Panc1 (cell line): ENCODE data around the gene GLI1.

Experiments
- POLR2AphosphoS5 ChIP-seq: IDR thresholded peaks from 2 replicates; pipeline ENCODE4 v1.6.1; 2012; ENCODE audit warnings: mild to moderate bottlenecking, low read depth, low read length, moderate library complexity
- TF ChIP-seq, protein P1 (sequence below): fragments of 450-650 bp; IDR thresholded peaks from 2 replicates; pipeline ENCODE4 v1.5.1; 2017; ENCODE audit warnings: mild to moderate bottlenecking

- TF ChIP-seq, protein P1, sequence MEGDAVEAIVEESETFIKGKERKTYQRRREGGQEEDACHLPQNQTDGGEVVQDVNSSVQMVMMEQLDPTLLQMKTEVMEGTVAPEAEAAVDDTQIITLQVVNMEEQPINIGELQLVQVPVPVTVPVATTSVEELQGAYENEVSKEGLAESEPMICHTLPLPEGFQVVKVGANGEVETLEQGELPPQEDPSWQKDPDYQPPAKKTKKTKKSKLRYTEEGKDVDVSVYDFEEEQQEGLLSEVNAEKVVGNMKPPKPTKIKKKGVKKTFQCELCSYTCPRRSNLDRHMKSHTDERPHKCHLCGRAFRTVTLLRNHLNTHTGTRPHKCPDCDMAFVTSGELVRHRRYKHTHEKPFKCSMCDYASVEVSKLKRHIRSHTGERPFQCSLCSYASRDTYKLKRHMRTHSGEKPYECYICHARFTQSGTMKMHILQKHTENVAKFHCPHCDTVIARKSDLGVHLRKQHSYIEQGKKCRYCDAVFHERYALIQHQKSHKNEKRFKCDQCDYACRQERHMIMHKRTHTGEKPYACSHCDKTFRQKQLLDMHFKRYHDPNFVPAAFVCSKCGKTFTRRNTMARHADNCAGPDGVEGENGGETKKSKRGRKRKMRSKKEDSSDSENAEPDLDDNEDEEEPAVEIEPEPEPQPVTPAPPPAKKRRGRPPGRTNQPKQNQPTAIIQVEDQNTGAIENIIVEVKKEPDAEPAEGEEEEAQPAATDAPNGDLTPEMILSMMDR = no peak
- no peak for TF ChIP-seq POLR2AphosphoS5
Observed at GRCh38 chr12:57518920-57519795, 59.6 kb downstream of the GLI1 start.
